Measurements from ENCODE around the gene CALHM4. TPM values are rescaled to one million over a fixed set of nuclear protein-coding genes. Genes with fewer than 3 reads are reported as not detected.

The CALHM4 gene, protein sequence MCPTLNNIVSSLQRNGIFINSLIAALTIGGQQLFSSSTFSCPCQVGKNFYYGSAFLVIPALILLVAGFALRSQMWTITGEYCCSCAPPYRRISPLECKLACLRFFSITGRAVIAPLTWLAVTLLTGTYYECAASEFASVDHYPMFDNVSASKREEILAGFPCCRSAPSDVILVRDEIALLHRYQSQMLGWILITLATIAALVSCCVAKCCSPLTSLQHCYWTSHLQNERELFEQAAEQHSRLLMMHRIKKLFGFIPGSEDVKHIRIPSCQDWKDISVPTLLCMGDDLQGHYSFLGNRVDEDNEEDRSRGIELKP
- polyA plus RNA-seq (ENCODE audit: insufficient read length in 4 of 4) = under 1 TPM in 3 of 4 donors, not detected in 1; 0.26 to 0.85 (median 0.58) TPM

DNA sequence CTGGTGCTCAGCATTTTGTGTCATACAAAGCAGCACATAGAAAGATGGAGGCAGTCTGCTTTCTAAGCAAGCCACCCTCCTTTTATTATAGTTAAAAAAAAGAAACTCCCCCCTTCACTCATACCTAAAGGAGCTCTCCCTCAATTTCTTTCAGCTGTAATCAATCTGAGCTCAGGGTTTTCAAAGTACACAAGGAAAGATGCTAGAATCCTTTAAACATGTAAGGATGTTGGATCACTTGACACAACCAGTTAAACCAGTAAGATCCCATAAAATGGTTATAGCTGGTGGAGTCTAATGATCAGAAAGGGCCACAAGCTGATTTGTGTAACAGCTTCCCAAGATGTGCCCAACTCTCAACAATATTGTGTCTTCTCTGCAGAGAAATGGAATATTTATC is at the start of gene CALHM4:
Gene CALHM4, plus strand, starts transcription at position 301 of the 400 bp plus-strand sequence. Its CDS starts 43 bp downstream, at position 344.
- DNase-seq (ENCODE audit: low read depth in 4 of 4, low spot score in 3 of 4) = no peak

DNA sequence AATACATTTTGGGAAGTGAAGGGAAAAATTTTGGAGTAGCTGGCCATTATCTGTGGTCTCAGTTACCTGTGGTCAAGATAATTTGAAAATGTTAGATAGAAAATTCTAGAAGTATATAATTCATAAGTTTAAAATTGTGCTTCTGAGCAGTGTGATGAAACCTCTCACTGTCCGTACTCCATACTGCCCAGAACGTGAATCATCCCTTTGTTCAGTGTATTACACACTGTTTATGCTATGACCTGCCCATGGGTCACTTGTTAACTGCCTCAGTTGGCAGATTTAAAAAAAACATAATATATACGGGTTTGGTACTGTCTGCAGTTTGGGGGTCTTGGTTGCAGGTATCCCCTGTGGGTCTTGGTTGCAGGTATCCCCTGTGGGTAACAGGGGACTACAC is 46.2 kb upstream of the CALHM4 start:
- no peak for DNase-seq (ENCODE audit: low read depth in 4 of 4, low spot score in 3 of 4)

DNA sequence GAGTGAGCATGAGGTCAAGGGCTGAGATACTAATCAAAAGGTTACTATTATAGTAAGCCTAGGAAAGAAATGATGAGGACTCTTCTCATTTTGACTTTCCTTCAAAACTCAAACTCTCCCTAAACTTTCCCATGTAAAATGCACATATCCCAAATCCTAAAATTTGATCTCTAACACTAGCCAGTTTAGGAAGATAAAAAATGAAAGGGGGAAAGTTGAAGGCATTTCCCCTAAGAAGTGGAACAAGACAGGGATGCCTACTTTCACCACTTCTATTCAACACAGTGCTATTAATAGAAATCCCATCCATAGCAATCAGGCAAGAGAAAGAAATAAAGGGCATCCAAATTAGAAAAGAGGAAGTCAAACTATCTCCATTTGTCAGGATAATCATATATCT is 45.0 kb upstream of the CALHM4 start:
- DNase-seq (ENCODE audit: low read depth in 4 of 4, low spot score in 3 of 4) = no peak

DNA sequence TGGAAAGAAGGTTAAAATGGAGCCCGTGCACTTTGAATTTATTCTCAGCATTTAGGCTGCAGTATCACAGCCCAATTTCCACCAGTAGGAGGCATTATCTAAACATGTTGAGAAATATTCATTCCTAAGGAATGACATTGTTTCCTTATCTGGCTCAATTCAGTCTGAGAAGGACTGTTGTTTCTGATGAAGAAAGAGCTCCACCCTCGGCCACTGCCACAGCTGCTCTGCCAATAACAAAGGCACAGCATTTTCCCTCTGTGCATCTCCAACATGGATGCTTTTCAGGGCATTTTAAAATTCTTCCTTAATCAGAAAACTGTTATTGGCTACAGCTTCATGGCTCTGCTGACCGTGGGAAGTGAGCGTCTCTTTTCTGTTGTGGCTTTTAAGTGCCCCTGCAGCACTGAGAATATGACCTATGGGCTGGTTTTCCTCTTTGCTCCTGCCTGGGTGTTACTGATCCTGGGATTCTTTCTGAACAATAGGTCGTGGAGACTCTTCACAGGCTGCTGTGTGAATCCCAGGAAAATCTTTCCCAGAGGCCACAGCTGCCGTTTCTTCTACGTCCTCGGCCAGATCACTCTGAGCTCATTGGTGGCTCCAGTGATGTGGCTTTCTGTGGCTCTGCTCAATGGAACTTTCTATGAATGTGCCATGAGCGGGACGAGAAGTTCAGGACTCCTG is 42.0 kb upstream of the CALHM4 start, which contains the start of gene CALHM5:
Gene CALHM5, plus strand, starts transcription at position 216 of the 687 bp plus-strand sequence. Its CDS starts 58 bp downstream, at position 274.
- no peak for DNase-seq (ENCODE audit: low read depth in 4 of 4, low spot score in 3 of 4)

DNA sequence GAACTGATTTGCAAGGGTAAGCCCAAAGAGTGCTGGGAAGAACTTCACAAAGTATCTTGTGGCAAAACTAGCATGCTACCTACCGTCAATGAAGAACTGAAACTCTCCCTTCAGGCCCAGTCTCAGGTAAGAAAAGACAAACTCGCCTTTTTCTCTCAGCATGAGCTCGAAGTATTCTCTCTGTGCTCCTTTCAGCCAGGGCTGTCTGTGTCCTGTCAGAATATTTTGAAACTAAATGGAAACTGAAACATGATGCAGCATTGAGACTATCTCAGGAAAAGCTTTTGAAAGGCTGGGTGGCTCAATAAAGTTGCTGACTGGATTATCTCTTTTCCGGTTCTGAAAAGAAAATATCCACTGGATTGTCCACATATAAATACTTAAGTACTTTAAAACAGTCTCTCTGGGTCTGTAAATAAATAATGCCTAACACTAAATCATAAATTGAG is 41.4 kb upstream of the CALHM4 start:
- DNase-seq (ENCODE audit: low read depth in 4 of 4, low spot score in 3 of 4) = no peak

DNA sequence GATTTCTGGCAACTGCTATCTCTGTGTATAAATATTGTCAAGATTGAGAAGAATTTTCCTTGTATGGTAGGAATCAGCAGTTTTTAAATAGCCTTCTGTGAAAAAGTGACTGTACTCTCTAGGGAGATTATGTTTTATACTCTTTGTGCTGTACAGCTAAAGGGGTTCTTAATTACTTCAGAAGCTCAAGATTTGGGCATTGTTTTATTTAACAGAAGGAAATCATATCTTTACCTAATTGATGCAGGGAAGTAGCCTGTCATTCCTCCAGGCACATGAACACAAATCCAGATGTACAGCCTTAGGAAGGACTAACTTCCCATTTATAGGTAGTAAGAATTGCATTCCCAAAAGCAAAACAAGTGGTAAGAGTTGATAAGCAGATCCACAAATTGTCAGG is 40.8 kb upstream of the CALHM4 start:
- DNase-seq (ENCODE audit: low read depth in 4 of 4, low spot score in 3 of 4) = no peak

DNA sequence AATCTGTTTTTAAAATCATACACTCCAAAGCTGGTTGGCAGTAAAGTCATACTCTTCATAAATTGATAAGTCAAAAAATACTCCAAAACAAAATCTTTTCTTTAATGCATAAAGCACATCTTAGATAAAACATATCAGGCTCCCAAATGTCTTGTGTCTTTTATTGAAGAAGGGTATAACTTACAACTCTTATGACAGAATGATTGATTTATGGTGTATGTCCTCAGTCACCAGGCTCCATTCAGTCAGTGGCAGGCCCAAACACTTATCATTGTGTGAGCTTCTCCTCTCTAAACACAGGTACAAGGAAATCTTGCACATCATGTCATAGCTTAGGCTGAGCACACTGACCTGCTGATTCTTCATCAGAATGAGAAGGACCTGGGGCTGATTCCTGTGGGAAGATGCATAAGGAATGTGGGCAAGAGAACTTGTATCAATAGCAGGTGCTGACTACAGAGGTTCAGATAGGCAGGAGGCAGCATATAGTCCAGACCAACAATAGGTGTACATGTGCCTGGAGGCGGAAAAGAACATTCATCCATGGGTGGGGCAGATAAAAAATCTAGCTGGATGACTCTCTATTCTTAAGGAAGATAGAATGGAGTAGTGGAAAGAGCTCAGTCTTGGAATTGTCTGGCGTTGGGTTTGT is 40.2 kb upstream of the CALHM4 start:
- no peak for DNase-seq (ENCODE audit: low read depth in 4 of 4, low spot score in 3 of 4)

DNA sequence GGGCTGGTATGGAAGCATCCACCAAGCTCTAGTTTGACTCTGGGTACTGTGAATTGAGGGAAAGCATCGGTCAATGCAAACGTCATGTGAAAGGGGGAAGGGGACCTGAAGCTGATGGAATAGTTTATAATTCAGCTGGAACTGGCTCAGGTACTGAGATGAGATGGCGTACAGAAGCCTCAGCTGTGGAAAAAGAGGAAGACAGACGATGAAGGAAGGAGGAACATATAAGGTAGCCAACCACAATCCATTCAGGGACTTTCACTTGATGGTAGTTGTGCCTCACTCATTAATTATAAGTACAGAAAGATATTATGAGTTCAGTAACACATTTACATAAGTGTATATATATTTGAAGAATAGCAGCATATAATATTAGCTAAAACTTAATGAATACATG is 39.4 kb upstream of the CALHM4 start:
- DNase-seq (ENCODE audit: low read depth in 4 of 4, low spot score in 3 of 4) = no peak

DNA sequence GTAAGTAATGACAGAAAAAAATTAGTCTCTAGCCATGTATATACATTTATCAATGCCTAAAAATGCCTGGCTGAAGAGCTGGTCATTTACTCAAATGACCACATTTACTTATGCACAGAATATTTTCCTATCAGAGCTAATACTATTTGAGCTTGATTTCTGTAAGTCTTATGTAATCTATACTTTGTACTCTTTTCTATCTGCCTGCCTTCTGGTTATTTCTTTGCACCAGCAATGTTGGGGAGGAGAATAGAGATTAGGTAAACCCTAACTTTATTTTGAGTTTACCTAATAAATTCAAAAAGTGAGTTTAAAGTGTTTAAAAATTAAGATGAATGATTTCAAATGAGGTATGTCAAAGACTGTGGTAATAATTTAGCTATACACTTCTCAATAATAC is 38.4 kb upstream of the CALHM4 start:
- no peak for DNase-seq (ENCODE audit: low read depth in 4 of 4, low spot score in 3 of 4)

DNA sequence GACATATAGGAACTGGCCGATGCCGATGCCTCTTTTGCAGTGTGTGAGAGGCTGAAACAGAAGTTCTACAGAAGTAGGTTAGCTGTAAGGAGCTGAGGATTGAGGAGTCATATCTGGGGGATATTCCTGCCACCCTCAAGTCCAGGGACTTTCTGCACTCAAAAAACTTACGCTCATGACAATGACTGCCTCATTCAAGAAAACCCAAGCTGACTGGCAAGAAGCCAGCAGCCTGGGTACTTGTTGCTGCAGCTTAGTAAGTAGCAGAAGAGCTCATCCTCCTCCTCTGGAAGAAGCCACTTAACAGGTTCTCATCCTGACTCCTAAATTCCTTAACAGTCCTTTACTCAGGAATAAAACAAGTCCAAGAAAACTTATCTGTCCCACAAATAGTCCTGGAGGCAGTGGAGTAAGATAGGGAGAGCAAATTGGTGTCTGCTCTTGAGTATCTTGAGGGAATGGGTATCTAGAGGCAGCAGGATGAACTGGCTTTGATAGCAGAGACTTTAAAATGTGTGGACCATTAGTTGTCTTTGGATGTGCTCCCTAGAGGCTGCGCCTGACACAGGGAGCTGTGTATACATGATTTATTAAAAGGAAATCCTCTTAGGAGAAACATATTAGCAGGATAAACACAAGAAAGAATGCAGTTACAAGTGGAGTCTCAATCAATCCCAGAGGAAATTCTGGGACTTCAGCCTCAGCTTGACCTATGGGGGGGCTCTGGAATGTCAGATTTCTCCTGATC is 34.8 kb upstream of the CALHM4 start:
- no peak for DNase-seq (ENCODE audit: low read depth in 4 of 4, low spot score in 3 of 4)

DNA sequence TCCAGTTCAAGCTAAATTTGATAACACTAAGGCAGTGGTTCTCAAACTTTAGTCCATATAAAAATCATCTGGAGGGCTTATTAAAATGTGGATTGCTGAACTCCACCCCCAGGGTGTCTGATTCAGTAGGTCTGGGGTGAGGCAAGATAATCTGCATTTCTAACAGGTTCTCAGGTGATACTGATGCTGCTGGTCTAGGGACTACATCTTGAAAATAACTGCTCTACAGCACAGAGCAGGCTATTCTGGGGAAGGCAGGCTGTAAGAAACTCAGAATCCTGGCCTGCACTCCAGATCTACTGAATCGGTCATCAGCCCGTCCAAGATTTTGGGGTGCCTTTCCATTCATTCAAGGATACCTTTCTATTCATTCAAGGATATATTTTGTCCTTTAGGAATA is 30.7 kb upstream of the CALHM4 start:
- DNase-seq (ENCODE audit: low read depth in 4 of 4, low spot score in 3 of 4) = no peak

DNA sequence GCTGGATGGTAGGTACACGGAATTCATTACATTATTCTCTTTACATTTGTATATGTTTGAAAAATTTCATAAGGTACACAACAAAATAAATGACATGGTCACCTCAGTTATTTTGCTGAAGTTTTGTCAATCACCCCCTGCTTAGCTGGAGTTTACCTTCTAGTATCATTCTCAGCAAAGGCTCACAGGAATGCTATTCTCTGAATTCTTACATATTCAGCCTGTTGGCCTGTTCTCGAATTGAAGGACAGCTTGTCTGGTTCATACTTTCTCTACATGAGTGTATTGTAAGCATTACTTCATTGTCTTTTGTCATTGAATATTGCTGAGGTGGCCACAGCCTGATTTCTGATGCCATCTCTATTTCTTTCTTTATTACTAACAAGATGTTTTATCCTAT is 29.3 kb upstream of the CALHM4 start:
- no peak for DNase-seq (ENCODE audit: low read depth in 4 of 4, low spot score in 3 of 4)

DNA sequence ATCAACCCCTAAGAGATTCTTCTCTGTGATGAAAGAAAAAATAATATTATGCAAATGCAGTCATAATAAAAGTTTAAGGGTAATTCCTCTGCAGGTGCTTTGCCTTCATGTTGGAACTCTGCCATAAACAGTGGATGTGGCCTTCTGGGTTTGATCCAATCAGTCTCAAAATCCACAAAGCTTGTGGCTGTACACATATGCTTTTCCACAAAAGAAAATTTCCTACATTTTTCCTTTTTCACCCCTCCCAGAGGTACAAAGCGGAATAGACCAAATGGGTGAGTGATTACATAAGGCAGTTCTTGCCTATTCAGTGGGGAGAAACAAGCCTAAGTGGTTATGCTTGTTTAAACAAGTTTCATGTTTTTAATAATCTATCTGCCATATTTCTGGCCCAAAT is 25.4 kb upstream of the CALHM4 start:
- no peak for DNase-seq (ENCODE audit: low read depth in 4 of 4, low spot score in 3 of 4)

DNA sequence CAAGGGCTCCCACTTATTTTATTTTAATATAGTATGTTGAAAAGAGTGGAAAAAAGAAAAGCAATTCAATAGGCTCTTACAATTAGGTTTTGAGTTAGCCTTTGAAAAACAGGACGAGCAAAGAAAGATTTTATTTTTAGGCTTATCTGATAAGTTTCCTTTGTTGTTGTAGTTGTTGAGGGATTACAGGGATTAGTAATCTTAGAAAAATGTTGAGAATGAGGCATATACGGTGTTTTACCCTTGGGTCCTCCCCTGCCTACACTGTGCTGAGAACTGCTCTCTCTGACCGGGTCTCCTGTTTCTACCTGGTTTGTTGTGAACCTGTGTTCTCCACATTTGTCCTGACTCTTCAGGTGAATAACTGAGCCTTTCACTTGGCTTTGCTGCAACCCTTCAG is 24.8 kb upstream of the CALHM4 start:
- DNase-seq (ENCODE audit: low read depth in 4 of 4, low spot score in 3 of 4) = no peak

DNA sequence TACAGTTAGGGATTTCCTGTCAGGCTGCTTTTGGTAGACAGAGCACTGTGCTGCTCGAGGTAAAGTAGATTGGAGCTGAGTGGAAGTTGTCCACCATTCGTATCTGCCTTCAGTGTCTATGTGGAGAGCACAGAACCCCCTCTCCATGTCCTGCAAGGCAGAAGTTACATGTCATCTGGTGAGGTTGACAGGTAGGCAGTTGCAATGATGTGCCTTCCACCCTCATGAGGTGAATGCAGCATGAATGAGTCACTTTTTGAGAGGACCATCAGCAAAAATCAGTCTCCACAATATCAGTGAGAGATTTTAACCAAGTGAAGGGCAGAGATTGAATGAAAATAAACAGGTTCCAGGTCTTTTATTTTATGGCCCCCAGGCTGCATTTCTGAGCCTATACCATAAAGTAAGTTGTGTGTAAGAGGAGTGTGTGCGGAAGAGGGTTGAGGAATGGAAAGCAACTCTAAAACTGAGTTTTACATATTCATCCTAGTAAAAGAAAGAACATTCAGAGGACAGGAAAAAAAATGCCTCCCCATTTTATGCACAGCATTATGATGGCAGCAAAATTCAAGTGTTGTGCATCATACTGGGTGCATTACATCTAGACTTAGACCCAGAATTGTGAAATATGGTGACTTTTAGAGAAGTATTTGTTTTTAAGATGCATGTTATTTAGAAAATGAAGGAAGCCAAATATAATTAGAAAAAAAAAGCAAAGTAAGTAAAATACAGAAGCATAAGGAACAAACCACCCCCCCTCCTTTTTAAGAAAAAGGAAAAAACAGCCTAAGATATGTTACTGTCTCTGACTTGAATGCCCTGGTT is 23.9 kb upstream of the CALHM4 start:
- DNase-seq (ENCODE audit: low read depth in 4 of 4, low spot score in 3 of 4) = no peak

DNA sequence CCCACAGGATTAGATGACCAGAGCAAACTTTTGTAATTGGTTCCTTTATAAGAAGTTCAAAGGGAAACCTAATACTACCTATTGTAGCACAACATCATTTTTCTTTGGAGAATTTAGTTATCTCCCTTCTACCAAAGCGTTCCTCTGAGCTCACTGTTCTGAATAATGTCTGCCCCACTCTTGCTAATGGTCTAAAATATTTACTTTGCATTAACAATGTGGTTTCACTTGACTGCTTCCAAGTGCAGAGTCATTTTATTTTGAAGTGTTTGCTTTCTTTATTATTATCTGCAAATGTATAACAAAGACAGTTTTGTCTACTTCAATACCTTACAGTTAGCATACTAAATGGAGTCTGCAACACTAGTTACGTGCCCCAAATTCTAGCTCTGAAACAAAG is 23.1 kb upstream of the CALHM4 start:
- no peak for DNase-seq (ENCODE audit: low read depth in 4 of 4, low spot score in 3 of 4)

DNA sequence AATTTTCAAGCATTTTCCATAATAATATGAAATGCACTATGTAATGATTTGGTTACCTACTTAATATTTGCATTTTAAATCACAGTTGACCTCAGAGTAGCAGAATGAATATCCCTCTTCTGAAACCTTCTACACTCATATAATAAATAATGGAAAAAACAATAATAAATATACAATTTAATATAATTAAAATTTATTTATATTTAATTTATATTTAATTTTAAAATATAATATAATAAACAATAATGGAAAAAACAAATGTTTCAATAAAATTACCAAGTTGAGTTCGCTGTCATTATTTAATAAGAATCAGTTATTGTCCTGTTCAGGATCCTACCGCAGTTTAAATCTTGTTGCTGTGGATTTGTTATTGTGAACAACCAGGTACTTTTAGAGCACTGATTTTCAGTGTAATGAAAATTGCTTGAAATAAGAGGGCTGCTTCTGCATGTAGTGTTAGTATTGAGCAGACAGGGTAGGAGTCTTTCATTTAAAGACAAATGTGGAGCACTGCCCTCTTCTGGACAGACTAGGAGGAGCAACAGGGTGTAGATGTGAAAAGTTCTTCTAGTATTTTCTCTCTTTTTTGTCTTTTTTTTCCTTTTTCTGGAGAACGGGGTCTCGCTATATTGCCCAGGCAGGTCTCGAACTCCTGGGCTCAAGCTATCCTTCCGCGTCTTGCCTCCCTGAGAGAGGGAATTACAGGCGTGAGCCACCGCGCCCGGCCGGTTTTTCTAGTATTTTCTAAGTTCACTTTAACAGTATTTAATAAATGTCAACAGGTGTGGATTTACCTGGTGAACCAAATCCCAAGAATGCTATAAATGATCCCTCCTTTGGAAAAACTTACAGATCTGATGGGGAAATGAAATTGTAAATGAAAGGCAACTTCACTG is 21.6 kb upstream of the CALHM4 start:
- no peak for DNase-seq (ENCODE audit: low read depth in 4 of 4, low spot score in 3 of 4)

DNA sequence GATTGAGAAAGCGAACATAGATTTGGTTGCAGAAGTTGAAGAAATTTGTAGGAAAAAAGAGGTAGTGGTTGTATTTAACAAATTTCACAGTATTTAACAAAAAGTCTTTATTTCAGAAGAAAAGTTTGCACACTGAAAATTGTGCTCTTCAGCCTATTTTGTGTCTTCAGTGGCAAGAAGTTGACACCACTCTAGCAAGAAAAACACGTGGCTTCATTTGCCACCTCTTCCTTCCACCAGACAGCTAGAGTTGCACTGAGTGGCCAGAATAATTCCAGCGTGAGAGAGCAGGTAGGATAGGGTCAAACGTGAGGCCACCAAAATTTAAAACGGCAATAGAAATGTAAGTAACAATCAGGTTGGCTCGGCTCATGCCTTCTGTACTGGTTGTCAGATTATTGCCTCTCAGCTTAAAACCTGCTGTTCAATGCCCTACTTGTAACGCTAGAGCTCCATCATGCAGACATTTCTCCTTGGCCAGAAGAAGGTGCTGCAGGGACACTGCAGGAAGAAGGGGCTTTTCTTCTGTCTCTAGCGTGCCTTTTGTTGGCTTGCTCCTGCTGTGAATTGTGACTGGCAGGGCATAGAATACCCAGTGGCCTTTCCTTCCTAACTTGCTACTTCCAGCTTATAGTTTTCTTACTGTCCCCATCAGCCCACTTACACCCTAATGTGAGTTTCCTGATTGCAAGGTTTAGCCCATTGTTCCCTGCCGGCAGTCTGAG is 20.2 kb upstream of the CALHM4 start:
- no peak for DNase-seq (ENCODE audit: low read depth in 4 of 4, low spot score in 3 of 4)

Measured in left renal pelvis (tissue), 4 donors.